GM19025 (cell line): ENCODE data around the gene FXYD6.

Experiments
- ATAC-seq: cut with Tn5 transposase; IDR thresholded peaks from one replicate; pipeline ENCODE4 v1.9.1; 2021; ENCODE audit warnings: mild to moderate bottlenecking, low read depth, moderate library complexity; ENCODE audit not compliant: unreplicated experiment

Gene FXYD6

DNA sequence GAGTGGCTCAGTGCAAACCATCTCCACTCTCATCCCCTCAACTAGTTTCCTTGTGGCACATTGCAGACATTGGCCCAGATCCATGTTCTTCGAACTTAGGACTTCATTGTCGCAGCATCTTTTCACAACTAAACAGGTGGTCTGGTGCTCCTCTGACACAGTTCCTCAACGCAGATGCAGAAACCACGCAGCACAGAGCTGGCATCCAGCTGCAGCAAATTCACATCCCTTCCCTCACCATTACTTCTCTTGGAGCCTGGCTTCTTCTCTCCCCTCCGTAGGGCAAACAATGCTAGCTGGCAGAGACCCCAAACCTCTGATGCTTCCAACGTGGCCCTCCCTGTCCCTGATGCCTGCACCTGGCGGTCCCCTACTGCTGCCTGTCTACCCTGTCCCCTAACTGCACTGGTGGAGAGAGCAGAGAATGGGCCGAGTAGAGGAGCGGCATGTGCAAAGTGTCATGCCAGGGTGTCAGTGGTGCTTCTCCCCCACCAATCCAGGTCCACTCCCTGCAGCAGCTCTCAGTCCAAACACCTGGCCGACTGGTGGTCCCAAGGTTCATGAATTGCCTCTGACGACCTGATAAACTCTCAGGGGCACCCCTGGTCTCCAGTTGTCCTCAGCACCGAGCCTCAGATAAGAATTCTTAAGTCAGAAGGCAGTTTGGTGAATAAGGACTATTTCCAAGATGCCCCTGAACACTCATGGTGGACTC, 34.6 kb upstream of the FXYD6 start:
- no peak for ATAC-seq

GRCh38 chr11:117910525-117910924, 34.1 kb upstream of the FXYD6 start:
- ATAC-seq: no peak

- ATAC-seq: no peak
Observed at GRCh38 chr11:117909611-117910382, 33.3 kb upstream of the FXYD6 start.

DNA sequence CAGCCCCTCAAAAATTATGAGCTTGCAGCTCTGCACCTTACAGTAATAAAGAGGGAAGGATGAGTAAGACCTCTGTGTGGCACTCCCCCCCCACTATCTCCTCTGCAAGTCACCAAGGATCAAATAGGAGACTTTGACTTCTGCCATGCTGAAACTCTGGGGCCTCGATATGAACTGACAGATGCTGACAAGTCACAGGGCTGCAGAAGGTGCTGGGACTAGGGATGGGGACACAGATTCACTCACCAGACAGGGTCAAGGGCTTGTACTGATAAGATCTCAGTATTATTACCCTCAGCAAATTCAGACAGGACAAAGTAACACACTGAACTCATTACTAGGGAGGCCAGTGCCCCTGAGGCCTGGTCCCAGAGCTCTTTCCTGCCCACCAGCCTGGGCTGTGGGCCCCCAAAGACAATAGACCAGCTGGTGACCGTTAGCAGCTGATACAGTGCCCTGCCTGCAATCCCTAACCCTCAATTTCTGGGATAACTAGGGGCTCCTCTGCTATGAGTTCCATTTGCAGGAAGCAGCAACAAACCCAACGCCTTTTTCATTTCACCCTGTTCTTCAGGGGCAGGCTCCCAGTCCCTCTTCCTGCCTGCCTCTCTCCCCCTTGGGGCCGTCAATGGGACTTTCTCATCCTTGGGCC, 32.6 kb upstream of the FXYD6 start:
- no peak for ATAC-seq

DNA sequence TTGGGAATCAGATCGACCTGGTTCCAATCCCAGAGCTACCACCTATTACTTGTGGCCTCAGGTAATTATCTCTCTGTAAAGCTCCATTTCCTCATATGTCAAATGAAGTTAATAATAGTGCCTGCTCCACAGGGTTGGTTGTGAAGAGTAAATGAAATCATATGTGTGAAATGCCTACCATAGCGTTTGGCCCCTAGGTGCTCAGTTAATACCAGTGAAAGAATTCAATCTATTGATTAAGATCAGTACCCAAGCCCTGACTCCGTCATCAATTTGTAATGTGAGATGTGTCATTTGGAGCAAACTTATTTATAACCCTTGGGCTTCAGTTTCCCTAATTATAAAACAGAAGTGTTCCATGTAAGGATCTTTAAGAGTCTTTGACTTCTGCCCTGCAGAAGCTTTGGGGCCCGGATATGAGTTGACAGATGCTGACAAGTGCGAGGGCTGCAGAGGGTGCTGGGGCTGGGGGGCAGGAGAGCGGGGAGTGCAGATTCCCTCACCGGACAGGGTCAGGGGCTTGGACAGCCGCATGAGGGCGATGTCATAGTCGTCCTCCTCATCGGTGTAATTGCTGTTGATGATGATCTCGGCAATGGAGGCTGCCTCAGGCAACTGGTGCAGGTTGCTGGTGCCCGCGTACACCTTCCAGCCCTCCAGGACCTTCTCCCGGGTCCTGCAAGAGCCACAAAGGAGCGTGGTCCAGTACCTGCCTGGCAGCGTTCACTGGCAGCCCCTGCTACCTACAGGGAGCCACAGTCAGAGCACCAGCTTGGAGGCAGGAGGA, 31.8 kb upstream of the FXYD6 start:
- ATAC-seq: no peak

GRCh38 chr11:117907276-117908108, 31.0 kb upstream of the FXYD6 start:
- no peak for ATAC-seq

GRCh38 chr11:117906710-117907109, 30.3 kb upstream of the FXYD6 start:
- ATAC-seq: no peak

GRCh38 chr11:117906126-117906525, 29.7 kb upstream of the FXYD6 start:
- ATAC-seq: no peak

DNA sequence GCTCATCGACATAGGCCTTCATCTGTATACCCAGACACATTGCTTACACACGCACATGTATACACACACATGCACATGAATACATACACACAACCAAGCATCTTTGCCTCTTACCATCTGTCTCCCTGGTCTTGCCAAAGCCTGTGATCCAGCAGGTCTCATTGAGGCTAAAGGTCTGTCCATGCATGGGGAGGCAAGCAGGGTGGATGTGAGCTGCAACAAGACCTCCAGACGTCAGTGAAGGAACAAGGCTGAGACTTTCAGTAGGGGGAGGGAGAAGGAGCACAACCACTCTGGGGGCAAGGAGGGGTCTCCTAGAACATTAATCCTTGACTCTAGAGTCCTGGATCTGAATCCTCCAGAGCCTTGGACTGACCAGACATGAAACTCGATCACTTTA, 29.1 kb upstream of the FXYD6 start:
- ATAC-seq: no peak

DNA sequence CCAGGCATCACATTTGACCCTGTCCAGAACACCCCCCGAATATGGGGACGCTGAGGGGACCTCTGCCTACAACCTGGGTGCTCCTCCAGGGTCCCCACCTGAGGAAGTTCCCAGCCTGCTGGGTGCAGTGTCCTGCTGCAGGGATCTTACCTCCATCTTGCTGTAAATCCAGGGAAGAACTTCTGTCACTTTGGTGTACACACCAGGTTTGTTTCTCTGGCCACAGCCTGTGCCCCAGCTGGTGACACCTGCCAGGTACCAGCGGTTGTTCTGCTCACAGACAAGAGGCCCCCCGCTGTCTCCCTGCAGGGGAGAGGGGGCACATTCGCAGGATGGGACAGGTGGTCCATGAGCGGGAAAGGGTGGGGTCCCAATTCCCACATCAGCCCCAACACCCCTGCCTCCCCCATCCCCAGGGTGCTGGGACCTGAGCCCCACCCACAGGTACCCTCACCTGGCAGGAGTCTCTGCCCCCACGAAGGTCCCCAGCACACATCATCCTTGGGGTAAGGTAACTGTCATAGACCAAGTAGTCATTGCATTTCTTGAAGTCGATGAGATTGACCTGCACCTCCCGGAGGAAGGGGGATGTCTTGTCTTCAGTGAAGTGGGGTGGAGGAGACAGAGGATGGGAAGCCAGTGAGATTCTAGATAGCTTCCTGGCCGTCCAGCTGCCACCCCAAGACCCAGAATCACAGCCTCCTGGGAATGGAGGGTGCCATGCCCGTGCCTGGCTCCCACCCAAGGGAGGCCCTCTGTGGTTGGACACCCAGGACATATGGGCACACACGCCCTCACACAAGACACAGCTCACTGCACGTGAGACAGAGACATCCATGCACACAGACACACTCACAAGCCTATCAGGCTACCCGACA, 27.3 kb upstream of the FXYD6 start:
- no peak for ATAC-seq

DNA sequence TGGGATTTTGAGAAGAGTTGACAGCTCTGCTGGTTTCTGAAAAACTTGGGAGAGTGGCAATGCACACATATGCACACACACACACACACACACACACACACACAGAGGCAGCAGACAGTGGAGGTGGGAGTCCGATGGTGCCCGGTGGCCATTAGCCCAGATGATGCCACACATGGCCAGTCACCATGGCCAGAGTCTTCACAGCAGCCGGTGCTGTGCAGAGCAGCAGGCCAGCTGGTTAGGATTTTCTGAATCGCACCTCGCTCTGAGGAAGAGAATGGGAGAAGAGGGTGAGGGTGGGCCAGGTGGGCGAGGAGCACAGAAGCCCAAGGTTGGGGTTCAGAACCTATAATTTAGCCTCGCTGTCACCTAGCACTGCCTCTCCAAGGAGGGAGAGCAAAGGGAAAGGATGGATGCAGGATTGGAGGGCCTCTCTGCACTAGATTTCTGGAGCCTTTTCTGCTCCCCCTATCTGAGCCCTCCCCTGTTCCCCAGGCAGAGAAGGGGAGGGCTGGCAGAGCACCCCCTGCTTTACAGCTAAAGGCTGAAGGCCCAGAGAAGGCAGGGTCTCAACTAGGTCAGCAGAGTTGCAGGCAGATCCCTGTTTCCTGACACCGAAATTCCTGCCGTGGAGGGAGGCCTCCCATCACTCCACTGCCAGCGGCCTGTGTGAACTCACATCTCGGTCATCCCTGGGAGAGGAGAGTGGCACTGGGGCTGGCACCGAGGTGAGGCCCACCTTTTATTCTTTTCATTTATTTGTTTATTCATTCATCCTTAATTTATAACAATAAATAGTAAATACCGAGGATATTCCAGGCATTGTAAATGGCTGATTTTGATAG, 25.8 kb upstream of the FXYD6 start:
- no peak for ATAC-seq

DNA sequence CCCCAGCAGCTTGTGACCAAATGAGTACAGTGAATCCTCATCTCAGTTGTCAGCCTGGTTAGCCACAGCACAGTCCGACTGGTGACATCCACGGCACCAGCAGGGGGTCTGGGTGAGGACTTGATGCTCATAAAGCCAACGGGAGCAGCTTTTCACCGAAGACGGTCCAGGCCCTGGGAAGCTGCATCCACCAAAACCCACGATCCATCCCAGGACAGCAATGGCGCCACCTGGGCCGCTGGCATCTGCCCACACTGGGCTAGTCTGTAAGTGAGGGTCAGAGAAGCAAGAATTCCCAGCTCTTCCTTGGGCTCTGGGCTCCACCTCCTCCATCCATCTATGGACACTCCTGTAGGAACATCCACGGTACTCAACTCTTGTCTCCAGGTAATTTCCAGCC, 25.1 kb upstream of the FXYD6 start:
- no peak for ATAC-seq

DNA sequence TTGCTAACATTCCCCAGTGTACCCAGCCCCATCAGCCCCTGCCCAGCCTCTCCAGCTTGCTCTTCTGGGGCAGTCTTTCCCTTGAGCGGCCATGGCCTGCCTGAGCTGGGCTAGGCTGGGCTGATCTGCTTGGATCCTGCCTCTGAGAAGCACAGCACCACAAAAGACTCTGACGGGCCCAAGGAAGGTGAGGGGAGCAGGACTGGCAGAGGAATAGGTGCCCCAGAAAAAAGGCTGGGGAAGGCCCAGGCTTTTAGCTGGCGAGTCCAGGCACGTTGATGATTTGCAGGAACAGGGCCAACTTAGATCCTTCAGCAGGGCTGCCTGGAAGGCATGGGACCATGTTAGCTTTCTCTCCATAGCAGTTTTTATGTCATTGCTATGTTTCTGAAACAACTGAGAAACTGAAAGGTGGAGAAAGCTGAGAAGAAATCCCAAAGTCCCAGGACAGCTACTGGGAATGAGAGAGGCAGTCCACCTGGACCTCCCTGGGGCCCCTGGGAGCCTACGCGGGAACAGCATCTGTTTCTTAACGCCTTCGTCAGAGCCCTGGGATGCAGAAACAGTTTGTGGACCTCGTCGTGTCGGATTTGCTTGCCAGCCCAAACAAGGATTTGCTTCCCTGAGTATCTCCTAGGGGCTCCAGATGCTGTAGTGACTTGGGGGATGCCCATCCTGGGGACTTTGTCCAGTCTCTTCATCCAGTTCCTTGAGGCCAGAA, 24.4 kb upstream of the FXYD6 start:
- ATAC-seq: no peak

GRCh38 chr11:117900121-117900648, 23.7 kb upstream of the FXYD6 start:
- ATAC-seq: no peak

DNA sequence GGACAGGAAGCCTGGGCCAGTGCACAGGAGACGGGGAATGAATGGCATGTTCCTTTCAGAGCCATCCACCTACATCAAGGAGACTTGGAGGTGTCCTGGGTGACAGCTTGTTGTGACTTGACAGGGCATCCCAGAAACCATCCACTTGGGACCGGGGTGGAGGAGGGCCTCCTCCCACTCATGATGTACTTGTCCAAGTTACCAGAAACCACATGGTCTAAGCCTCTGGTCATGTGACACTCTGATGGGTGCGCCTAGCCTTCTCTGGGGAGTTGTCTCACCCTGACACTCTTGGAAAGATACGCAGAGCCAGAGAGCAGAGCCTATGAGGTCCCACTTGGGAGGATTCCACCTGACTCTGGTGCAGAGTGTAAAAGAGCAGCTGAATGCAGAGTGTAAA, 21.6 kb upstream of the FXYD6 start:
- no peak for ATAC-seq

DNA sequence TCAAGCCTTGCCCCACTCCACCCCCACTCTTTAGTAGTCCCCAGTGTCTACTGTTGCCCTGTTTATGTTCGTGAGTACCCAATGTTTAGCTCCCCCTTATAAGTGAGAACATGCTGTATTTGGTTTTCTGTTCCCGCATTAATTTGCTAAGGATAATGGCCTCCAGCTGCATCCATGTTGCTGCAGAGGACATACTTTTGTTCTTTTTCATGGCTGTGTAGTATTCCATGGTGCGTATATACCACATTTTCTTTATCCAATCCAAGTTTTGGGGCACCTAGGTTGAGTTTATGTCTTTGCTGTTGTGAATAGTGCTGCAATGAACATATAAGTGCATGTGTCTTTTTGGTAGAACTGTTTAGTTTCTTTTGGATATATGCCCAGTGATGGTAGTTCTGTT, 16.2 kb upstream of the FXYD6 start:
- ATAC-seq: no peak

- ATAC-seq: no peak
Observed at GRCh38 chr11:117891362-117891761, 14.9 kb upstream of the FXYD6 start.
